CD4-positive, CD25-positive, alpha-beta regulatory T cell (primary cell): ENCODE results near the gene HMGXB4. TPM values are rescaled to one million over a fixed set of nuclear protein-coding genes. Genes with fewer than 3 reads are reported as not detected.

Experiments used
- ATAC-seq, 2 donors: fragments of 150-1000 bp; cut with Tn5 transposase; one replicate each; pipeline ENCODE4 v1.10.0; 2021; ENCODE audit warnings: low read depth in 2 of 2, moderate number of reproducible peaks in 2 of 2, moderate library complexity in 1 of 2
- DNase-seq, 3 donors: peaks; one replicate each; pipeline versions ENCODE4 v3.0.0 to v3.0.0-alpha.2; 2012 to 2022; ENCODE audit warnings: mixed read lengths in 1 of 3
- H3K27ac ChIP-seq: one replicate; pipeline ENCODE4 v1.7.0; 2013; ENCODE audit warnings: mild to moderate bottlenecking, low read length; ENCODE audit not compliant: insufficient read depth, poor library complexity, severe bottlenecking
- H3K27me3 ChIP-seq: one replicate; pipeline ENCODE4 v1.7.0; 2013; ENCODE audit warnings: low read length; ENCODE audit not compliant: control insufficient read depth, insufficient read depth
- H3K36me3 ChIP-seq: one replicate; pipeline ENCODE4 v1.7.0; 2013; ENCODE audit warnings: mild to moderate bottlenecking, low read length, moderate library complexity; ENCODE audit not compliant: control insufficient read depth, insufficient read depth
- H3K4me1 ChIP-seq: 2 replicates; pipeline ENCODE4 v1.7.0; 2013; ENCODE audit warnings: mild to moderate bottlenecking, low read length; ENCODE audit not compliant: insufficient read depth, control insufficient read depth, poor library complexity, severe bottlenecking
- H3K4me3 ChIP-seq: one replicate; pipeline ENCODE4 v1.7.0; 2013; ENCODE audit warnings: low read depth, mild to moderate bottlenecking, low read length, moderate library complexity
- H3K9me3 ChIP-seq, 2 experiments: 1 replicate in 1 of 2; 2 replicates in 1 of 2; pipeline ENCODE4 v1.7.0; 2013; ENCODE audit warnings: low read length in 2 of 2, mild to moderate bottlenecking in 1 of 2, moderate library complexity in 1 of 2; ENCODE audit not compliant: control insufficient read depth in 2 of 2
- H3K27ac Mint-ChIP-seq, 3 donors: one replicate each; pipeline ENCODE4 v1.8.0; 2020 to 2022; ENCODE audit warnings: mild to moderate bottlenecking in 3 of 3, mixed read lengths in 3 of 3, moderate library complexity in 2 of 3
- H3K27me3 Mint-ChIP-seq: one replicate; pipeline ENCODE4 v1.8.0; 2022; ENCODE audit warnings: mild to moderate bottlenecking, mixed read lengths
- H3K36me3 Mint-ChIP-seq: one replicate; pipeline ENCODE4 v1.8.0; 2020; ENCODE audit warnings: mixed read lengths
- H3K4me1 Mint-ChIP-seq, 4 donors: one replicate each; pipeline ENCODE4 v1.8.0; 2020 to 2022; ENCODE audit warnings: mixed read lengths in 4 of 4, mild to moderate bottlenecking in 1 of 4
- H3K4me3 Mint-ChIP-seq, 4 donors: one replicate each; pipeline ENCODE4 v1.8.0; 2020 to 2022; ENCODE audit warnings: mild to moderate bottlenecking in 4 of 4, mixed read lengths in 4 of 4, moderate library complexity in 3 of 4
- H3K9me3 Mint-ChIP-seq, 7 donors: one replicate each; pipeline ENCODE4 v1.8.0; 2020 to 2022; ENCODE audit warnings: mixed read lengths in 7 of 7, mild to moderate bottlenecking in 3 of 7, moderate library complexity in 2 of 7
- polyA plus RNA-seq, 4 donors: library from polyadenylated mRNA; unstranded; fragments of 300-500 nt; fragmentation: Illumina TruSeq; gene quantifications; one replicate each; pipeline ENCODE4 v1.2.3, GENCODE V29; 2021
- total RNA-seq: library from RNA; stranded (reverse); gene quantifications from one replicate; pipeline ENCODE4 v1.2.3, GENCODE V29; 2022

HMGXB4 gene
- total and polyA plus RNA-seq, 5 donors from 2014 or later, result 16.1 to 48.4 (median 17.8) TPM

DNA sequence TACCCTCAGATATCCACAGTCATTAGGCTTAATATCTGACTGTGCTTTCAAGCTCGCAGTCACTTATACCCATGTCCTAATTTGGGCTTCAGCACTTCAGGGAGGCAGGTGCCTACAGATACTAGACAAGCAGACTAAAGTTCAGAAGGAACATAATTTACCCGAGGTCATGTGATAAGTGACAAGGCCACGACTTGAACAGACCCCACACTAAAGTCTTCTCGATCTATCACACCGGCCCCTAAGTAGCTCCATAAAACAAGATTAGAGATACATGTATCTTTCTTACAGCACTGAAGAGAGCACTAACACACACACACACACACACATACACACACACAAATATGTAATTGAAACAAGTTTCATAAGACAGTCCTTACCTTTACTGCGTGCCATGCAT is 75.0 kb downstream of the HMGXB4 start:
- Histone ChIP-seq H3K4me3 (no peak overlapping the region), H3K27me3 (no peaks in the 10 kb centered on the region), H3K4me1 (peaks cover 51% of the 10 kb centered on the region), H3K9me3 (no peaks in the 10 kb centered on the region), H3K36me3 (peaks cover 53% of the 10 kb centered on the region), H3K27ac (no peak overlapping the region)
- no peak for ATAC-seq
- no peak for DNase-seq
- peaks cover 14 to 80% (median 41%) of the 10 kb centered on the region in 4 donors for H3K4me1 Mint-ChIP-seq
- H3K36me3 Mint-ChIP-seq, result peaks cover 30% of the 10 kb centered on the region
- H3K27ac Mint-ChIP-seq, result peak overlapping the region in 1 of 3 donors; percentile 75
- no peak overlapping the region for H3K4me3 Mint-ChIP-seq
- H3K27me3 Mint-ChIP-seq, result no peaks in the 10 kb centered on the region
- H3K9me3 Mint-ChIP-seq, result no peaks in the 10 kb centered on the region

DNA sequence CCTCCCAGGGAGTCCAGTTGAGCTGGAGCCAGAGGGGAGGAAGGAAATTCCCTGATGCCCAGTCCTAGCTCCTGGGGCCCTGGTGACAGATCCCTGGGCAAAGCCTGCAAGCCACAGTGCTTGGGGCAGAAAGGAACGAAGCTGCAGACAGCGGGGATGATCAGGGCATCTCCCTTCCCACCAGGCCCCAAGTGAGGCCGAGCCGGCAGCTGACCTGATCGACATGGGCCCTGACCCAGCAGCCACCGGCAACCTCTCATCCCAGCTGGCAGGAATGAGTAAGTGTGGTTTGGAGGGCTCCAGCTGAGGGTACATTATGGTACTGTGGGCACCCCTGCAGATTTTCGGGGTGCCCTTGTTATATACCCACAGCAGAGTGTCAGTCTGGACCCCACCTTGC is 75.9 kb downstream of the HMGXB4 start:
- peak overlapping the region; percentile 20 to 75 (median 65) for H3K27ac Mint-ChIP-seq
- peaks cover 36% of the 10 kb centered on the region for H3K36me3 Mint-ChIP-seq

DNA sequence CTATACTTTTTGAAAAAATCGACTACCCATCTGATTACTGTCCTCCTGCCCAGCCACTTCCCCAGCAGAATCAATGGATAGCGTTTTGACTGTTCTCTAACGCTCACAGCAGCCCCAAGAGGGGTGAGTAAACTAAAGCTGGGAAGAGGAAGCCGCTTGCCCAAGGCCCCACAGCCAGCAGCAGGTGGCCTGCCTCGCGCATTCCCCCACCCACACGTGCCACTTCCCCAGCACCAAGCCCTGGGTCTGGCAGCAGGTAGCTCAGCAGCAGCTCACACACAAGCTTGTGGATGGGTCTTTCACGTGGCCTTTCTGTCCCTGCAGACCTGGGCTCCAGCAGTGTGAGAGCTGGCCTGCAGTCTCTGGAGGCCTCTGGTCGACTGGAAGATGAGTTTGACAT is 76.7 kb downstream of the HMGXB4 start:
- no peaks in the 10 kb centered on the region for H3K27me3 ChIP-seq
- H3K4me1 ChIP-seq, result peaks cover 50% of the 10 kb centered on the region
- no peaks in the 10 kb centered on the region for H3K9me3 ChIP-seq
- Mint-ChIP-seq H3K4me1 (peaks cover 13 to 68% (median 43%) of the 10 kb centered on the region in 4 donors), H3K36me3 (peaks cover 36% of the 10 kb centered on the region), H3K27me3 (no peaks in the 10 kb centered on the region), H3K27ac (peak overlapping the region; percentile 65 to 88 (median 75)), H3K4me3 (peak overlapping the region in 1 of 4 donors; percentile 27), H3K9me3 (no peaks in the 10 kb centered on the region)
- peak in 1 of 3 donors; percentile 57 for DNase-seq
- peaks cover 52% of the 10 kb centered on the region for H3K36me3 ChIP-seq
- no peak for ATAC-seq
- H3K4me3 ChIP-seq, result no peak overlapping the region
- no peak overlapping the region for H3K27ac ChIP-seq

More for the DNA sequence above, 75.9 kb downstream of the HMGXB4 start:
- peaks cover 51% of the 10 kb centered on the region for H3K4me1 ChIP-seq
- H3K27me3 Mint-ChIP-seq, result no peaks in the 10 kb centered on the region
- H3K27ac ChIP-seq, result peak overlapping the region; percentile 14
- peaks cover 14 to 72% (median 44%) of the 10 kb centered on the region in 4 donors for H3K4me1 Mint-ChIP-seq
- H3K9me3 ChIP-seq, result no peaks in the 10 kb centered on the region
- ATAC-seq (no peak), DNase-seq (no peak)
- H3K4me3 Mint-ChIP-seq, result no peak overlapping the region
- H3K4me3 ChIP-seq, result no peak overlapping the region
- no peaks in the 10 kb centered on the region for H3K27me3 ChIP-seq
- peaks cover 51% of the 10 kb centered on the region for H3K36me3 ChIP-seq
- H3K9me3 Mint-ChIP-seq, result no peaks in the 10 kb centered on the region

DNA sequence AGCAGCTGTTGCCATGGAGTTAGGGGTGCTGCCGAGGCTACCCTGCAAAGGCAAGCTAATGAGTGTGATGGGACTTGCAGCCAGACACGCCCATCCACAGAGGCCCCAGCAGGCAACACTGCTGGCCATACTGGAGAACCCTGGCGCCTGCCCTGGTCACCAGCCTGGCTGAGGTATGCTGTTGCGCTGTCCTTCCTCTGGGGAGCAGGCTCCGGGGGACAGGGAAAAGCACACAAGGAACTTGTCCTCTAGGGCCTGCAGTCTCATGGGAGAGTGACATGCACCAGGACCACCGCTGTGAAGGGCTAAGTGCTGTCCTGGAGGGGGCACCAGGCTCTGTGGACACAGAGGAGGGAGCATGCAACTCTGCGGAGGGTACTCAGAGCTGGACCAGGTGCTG is 78.2 kb downstream of the HMGXB4 start:
- Mint-ChIP-seq H3K9me3 (no peaks in the 10 kb centered on the region), H3K27ac (peak overlapping the region; percentile 74 to 91 (median 80)), H3K4me1 (peaks cover 4 to 54% (median 34%) of the 10 kb centered on the region in 4 donors), H3K4me3 (peak overlapping the region; percentile 33 to 63 (median 55)), H3K27me3 (no peaks in the 10 kb centered on the region), H3K36me3 (peaks cover 39% of the 10 kb centered on the region)
- H3K4me1 ChIP-seq, result peaks cover 36% of the 10 kb centered on the region
- H3K36me3 ChIP-seq, result peaks cover 59% of the 10 kb centered on the region
- peak overlapping the region; percentile 52 for H3K27ac ChIP-seq
- no peaks in the 10 kb centered on the region for H3K27me3 ChIP-seq
- ATAC-seq (no peak), DNase-seq (no peak)
- H3K9me3 ChIP-seq, result no peaks in the 10 kb centered on the region
- no peak overlapping the region for H3K4me3 ChIP-seq

DNA sequence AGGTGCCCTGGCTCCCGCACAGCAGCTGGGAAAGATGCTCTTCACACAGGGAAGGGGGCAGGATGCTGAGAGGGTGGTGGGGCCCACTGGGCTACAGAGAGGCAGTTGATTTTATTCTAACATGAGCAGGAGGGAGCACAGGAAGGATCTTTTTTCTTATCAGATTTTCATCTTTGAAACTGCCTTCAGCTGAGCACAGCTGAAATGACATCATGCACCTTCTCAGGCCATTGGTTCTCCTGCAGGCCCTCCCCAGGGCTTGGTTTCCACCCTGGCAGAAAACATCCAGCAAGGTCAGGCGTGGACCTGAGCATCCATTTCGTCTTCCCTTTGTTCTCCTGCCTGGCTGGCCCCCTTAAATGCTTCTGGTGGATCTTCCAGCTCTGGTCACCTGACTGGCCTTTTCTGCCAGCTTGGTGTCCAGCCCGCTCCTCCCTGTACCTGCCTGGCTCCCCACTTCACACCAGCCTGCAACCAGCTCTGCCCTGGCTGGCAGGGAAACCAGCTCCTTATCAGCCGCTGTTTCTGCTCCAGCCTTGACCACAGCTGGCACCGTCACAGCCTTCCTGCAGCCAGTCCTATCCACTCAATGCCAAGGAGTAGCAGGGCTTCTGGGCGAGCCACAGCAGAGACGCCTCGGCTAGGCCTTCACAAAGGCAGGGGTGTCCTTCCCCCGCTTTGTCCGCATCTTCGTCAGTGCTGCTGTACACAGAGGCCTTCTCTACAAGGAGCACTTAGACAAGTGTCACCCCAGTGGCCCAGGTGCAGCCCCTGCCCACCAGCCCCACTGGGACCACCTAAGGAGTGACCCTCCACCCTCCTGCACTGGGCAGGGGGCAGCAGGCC is 78.9 kb downstream of the HMGXB4 start:
- Histone ChIP-seq H3K27ac (peak overlapping the region; percentile 52), H3K4me1 (peaks cover 33% of the 10 kb centered on the region), H3K36me3 (peaks cover 64% of the 10 kb centered on the region), H3K4me3 (no peak overlapping the region), H3K9me3 (no peaks in the 10 kb centered on the region), H3K27me3 (no peaks in the 10 kb centered on the region)
- no peaks in the 10 kb centered on the region for H3K9me3 Mint-ChIP-seq
- peak in 2 of 3 donors; percentile 20 to 79 for DNase-seq
- peaks cover 0 to 47% (median 30%) of the 10 kb centered on the region in 4 donors for H3K4me1 Mint-ChIP-seq
- peak overlapping the region; percentile 61 to 91 (median 74) for H3K27ac Mint-ChIP-seq
- no peaks in the 10 kb centered on the region for H3K27me3 Mint-ChIP-seq
- ATAC-seq, result peak in 1 of 2 donors; percentile 50
- H3K4me3 Mint-ChIP-seq, result peak overlapping the region in 3 of 4 donors; percentile 33 to 56 (median 54)
- H3K36me3 Mint-ChIP-seq, result peaks cover 43% of the 10 kb centered on the region

DNA sequence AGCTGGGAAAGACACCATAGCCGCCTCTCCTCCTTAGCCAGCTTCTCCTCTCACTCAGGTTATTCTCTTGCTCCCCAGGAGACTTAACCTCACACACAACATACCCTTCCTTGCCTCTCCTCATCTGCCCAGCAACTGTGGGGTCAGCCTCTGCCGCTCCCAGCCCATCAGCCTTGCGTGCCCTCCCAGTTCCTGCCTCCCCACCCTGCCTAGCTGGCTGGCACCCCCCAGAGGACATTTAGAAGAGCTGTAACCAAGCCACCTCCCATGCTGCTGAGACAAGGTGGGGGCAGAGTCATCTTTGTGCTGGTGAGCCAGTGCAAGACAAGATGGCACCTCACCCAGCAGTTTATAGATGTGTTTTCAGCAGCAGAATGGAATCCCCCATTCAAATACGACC is 80.6 kb downstream of the HMGXB4 start:
- Mint-ChIP-seq H3K27ac (peak overlapping the region in 2 of 3 donors; percentile 47 to 69), H3K4me3 (no peak overlapping the region), H3K4me1 (peaks cover 0 to 38% (median 22%) of the 10 kb centered on the region in 4 donors)

DNA sequence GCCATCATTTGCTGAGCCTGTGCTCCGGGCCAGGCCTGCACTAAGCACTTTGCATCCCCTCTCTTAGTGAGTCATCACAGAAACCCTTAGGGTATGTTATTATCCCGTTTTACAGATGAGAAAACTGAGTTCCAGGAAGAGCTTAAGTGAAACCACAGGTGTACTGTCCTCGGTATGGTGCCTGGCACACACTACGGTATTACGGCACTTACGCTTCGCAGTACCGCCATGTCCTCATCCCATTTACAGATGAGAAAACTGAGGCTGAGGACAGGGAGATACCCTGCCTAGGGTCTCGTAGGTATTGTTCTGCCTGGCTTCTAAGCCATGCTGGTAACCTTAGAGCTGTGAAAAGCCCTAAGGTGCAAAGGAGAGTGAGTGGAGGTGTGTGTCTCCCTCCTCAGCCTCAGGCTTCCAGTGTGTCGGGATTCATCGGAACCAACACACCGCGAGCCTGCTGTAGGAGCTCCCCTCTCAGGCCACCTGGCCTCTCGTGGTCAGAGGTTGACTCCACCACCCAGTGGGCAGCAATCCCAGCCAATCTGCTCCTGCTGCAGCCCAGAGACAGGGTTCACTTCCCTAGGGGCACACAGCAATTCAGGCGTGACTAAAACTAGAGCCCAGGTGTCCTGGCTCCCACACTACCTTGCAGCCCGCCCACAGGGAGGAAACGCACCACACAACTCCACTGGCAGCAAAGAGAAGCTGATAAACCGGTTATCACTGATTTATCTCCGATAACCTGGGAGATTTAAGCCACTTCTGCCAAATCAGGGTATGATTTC is 84.0 kb downstream of the HMGXB4 start:
- peaks cover 4% of the 10 kb centered on the region for H3K4me1 ChIP-seq
- Mint-ChIP-seq H3K36me3 (peaks cover 20% of the 10 kb centered on the region), H3K27me3 (no peaks in the 10 kb centered on the region), H3K4me1 (peaks cover 0 to 10% (median 2%) of the 10 kb centered on the region in 4 donors), H3K9me3 (no peaks in the 10 kb centered on the region), H3K27ac (peak overlapping the region in 1 of 3 donors; percentile 48), H3K4me3 (no peak overlapping the region)
- DNase-seq (no peak), ATAC-seq (no peak)
- no peaks in the 10 kb centered on the region for H3K9me3 ChIP-seq
- H3K36me3 ChIP-seq, result peaks cover 54% of the 10 kb centered on the region
- H3K27me3 ChIP-seq, result no peaks in the 10 kb centered on the region
- no peak overlapping the region for H3K27ac ChIP-seq
- H3K4me3 ChIP-seq, result no peak overlapping the region

More for the DNA sequence above, 80.6 kb downstream of the HMGXB4 start:
- Mint-ChIP-seq H3K36me3 (peaks cover 33% of the 10 kb centered on the region), H3K27me3 (no peaks in the 10 kb centered on the region), H3K9me3 (no peaks in the 10 kb centered on the region)
- H3K9me3 ChIP-seq, result no peaks in the 10 kb centered on the region
- peaks cover 33% of the 10 kb centered on the region for H3K4me1 ChIP-seq
- DNase-seq, result peak in 1 of 3 donors; percentile 44
- no peak for ATAC-seq
- no peak overlapping the region for H3K27ac ChIP-seq
- H3K27me3 ChIP-seq, result no peaks in the 10 kb centered on the region
- no peak overlapping the region for H3K4me3 ChIP-seq
- peaks cover 63% of the 10 kb centered on the region for H3K36me3 ChIP-seq
